Kidney (tissue), 14 donors: ENCODE results near the gene KIAA0825. TPM values are rescaled to one million over a fixed set of nuclear protein-coding genes. Genes with fewer than 3 reads are reported as not detected.

Source experiments
- DNase-seq, 5 donors: peaks; one replicate each; pipeline ENCODE4 v3.0.0-alpha.2; 2013 to 2020
- FAIRE-seq: peaks from 2 replicates; lab custom pipeline; 2012; peaks lifted over from hg19 to GRCh38; lab: Jason Lieb, UNC
- H3K27ac ChIP-seq, 2 donors: one replicate each; pipeline ENCODE4 v1.7.0; 2013; ENCODE audit warnings: low read depth in 2 of 2, low read length in 2 of 2, inconsistent platforms in 1 of 2
- H3K27me3 ChIP-seq: one replicate; pipeline ENCODE4 v1.7.1; 2013; ENCODE audit warnings: low read length, inconsistent platforms; ENCODE audit not compliant: control insufficient read depth, insufficient read depth
- H3K36me3 ChIP-seq, 3 donors: one replicate each; pipeline versions ENCODE4 v1.7.0 to v1.7.1; 2013; ENCODE audit warnings: low read length in 3 of 3, control low read depth in 1 of 3, inconsistent platforms in 1 of 3; ENCODE audit not compliant: insufficient read depth in 3 of 3, control insufficient read depth in 2 of 3
- H3K4me1 ChIP-seq, 3 donors: one replicate each; pipeline versions ENCODE4 v1.7.0 to v1.7.1; 2013; ENCODE audit warnings: low read length in 3 of 3, inconsistent platforms in 1 of 3, low read depth in 1 of 3; ENCODE audit not compliant: control insufficient read depth in 2 of 3, insufficient read depth in 2 of 3
- H3K4me3 ChIP-seq, 3 donors: one replicate each; pipeline versions ENCODE4 v1.7.0 to v1.8.1; 2013; ENCODE audit warnings: low read length in 3 of 3, control low read depth in 1 of 3, inconsistent platforms in 1 of 3
- H3K9ac ChIP-seq, 3 donors: one replicate each; pipeline versions ENCODE4 v1.7.0 to v1.7.1; 2013; ENCODE audit warnings: low read length in 3 of 3, control low read depth in 1 of 3, inconsistent platforms in 1 of 3
- H3K9me3 ChIP-seq, 3 donors: one replicate each; pipeline versions ENCODE4 v1.7.0 to v1.7.1; 2013; ENCODE audit warnings: low read length in 3 of 3, control low read depth in 1 of 3, inconsistent platforms in 1 of 3; ENCODE audit not compliant: control insufficient read depth in 2 of 3, insufficient read depth in 1 of 3
- CTCF ChIP-seq: IDR thresholded peaks from 3 replicates; pipeline ENCODE4 v1.5.1; 2012; ENCODE audit warnings: mild to moderate bottlenecking, moderate library complexity, borderline replicate concordance; ENCODE audit not compliant: insufficient read depth; ENCODE audit errors: extremely low read depth
- intact Hi-C: fragments of 100-400 bp; cut with DNase I; formaldehyde crosslinking; loops from one replicate; pipeline ENCODE4 v1.11.1; 2022
- polyA plus RNA-seq: library from polyadenylated mRNA; stranded (reverse); fragments of 350-450 nt; fragmentation: Illumina TruSeq; extraction: RNeasy Lipid Tissue Mini Kit (QIAGEN cat#74804); gene quantifications from one replicate; pipeline ENCODE4 v1.2.3, GENCODE V29; 2014; ENCODE audit warnings: low read depth, low replicate concordance; ENCODE audit not compliant: insufficient read depth
- total RNA-seq: library from RNA; stranded (reverse); fragmentation: NEBNext Ultra II Directional; extraction: Animal tissue kit (Norgen Biotek cat#: 25700); gene quantifications from one replicate; pipeline ENCODE4 v1.2.1, GENCODE V29; 2021
- donor health status: control.
- donor health status: control.
- donor health status: control.
- donor health status: control.
- donor health status: control.
- donor health status: DM: yes; HTN: yes; CAD: no.
- donor health status: Normal renal cell carcinoma (clear cell type).

Gene KIAA0825
- total and polyA plus RNA-seq, 2 donors from 2014 or later, result 0.80 to 5.4 TPM

- Histone ChIP-seq H3K27me3 (no peaks in the 10 kb centered on the region), H3K9me3 (no peaks in the 10 kb centered on the region), H3K36me3 (no peaks in the 10 kb centered on the region), H3K9ac (no peak overlapping the region), H3K4me3 (no peak overlapping the region), H3K27ac (no peak overlapping the region), H3K4me1 (no peaks in the 10 kb centered on the region)
- intact Hi-C loops, result no loop called here
- FAIRE-seq, result no peak
- no peak for TF ChIP-seq CTCF
- no peak for DNase-seq
Observed at GRCh38 chr5:94191604-94192003, 426.8 kb downstream of the KIAA0825 start.

GRCh38 chr5:94188725-94189124 is 429.7 kb downstream of the KIAA0825 start:
- H3K4me3 ChIP-seq, result no peak overlapping the region
- no peak for FAIRE-seq
- H3K36me3 ChIP-seq, result no peaks in the 10 kb centered on the region
- no peak for DNase-seq
- no peaks in the 10 kb centered on the region for H3K27me3 ChIP-seq
- TF ChIP-seq CTCF, result no peak
- H3K4me1 ChIP-seq, result no peaks in the 10 kb centered on the region
- no peak overlapping the region for H3K9ac ChIP-seq
- H3K27ac ChIP-seq, result no peak overlapping the region
- H3K9me3 ChIP-seq, result no peaks in the 10 kb centered on the region
- intact Hi-C loops, result no loop called here

- Histone ChIP-seq H3K9me3 (no peaks in the 10 kb centered on the region), H3K27me3 (no peaks in the 10 kb centered on the region), H3K9ac (no peak overlapping the region), H3K36me3 (no peaks in the 10 kb centered on the region), H3K27ac (no peak overlapping the region), H3K4me1 (no peaks in the 10 kb centered on the region), H3K4me3 (no peak overlapping the region)
- FAIRE-seq (no peak), DNase-seq (no peak)
- no peak for TF ChIP-seq CTCF
- intact Hi-C loops, result no loop called here
Observed at GRCh38 chr5:94184870-94185269, 433.5 kb downstream of the KIAA0825 start.

GRCh38 chr5:94181895-94182294 is 436.5 kb downstream of the KIAA0825 start:
- Histone ChIP-seq H3K9me3 (no peaks in the 10 kb centered on the region), H3K4me1 (no peaks in the 10 kb centered on the region), H3K36me3 (no peaks in the 10 kb centered on the region), H3K27ac (no peak overlapping the region), H3K9ac (no peak overlapping the region), H3K27me3 (no peaks in the 10 kb centered on the region), H3K4me3 (no peak overlapping the region)
- DNase-seq (peak in 2 of 5 donors; percentile 5 to 49), FAIRE-seq (no peak)
- TF ChIP-seq CTCF, result no peak
- intact Hi-C loops, result no loop called here
